WTC11 (cell line): ENCODE measurements around the gene SAMD10. TPM values are rescaled to one million over a fixed set of nuclear protein-coding genes. Genes with fewer than 3 reads are reported as not detected.

ENCODE experiments used
- ATAC-seq: fragments of 200-7000 bp; cut with Tn5 transposase; 2 replicates; pipeline ENCODE4 v1.10.0; 2021; ENCODE audit warnings: mild to moderate bottlenecking, moderate library complexity
- CTCF ChIA-PET: fragments of 300-600 bp; sonication (Branson Sonifier 250); formaldehyde crosslinking; loops from one replicate; lab custom pipeline; 2021; ENCODE audit warnings: antibody characterized with exemption; lab: Charles Lee
- POLR2A ChIA-PET: fragments of 350-600 bp; sonication (Branson Sonifier 250); formaldehyde crosslinking; loops from one replicate; lab custom pipeline; 2021; ENCODE audit warnings: antibody characterized with exemption; lab: Charles Lee
- DNase-seq: peaks from one replicate; pipeline ENCODE4 v3.0.0; 2021; ENCODE audit warnings: low spot score
- H3K27ac Mint-ChIP-seq: 2 replicates; pipeline ENCODE4 v1.8.0; 2021; ENCODE audit warnings: mixed read lengths
- H3K27me3 Mint-ChIP-seq: 2 replicates; pipeline ENCODE4 v1.8.0; 2021; ENCODE audit warnings: low read depth, mild to moderate bottlenecking, moderate library complexity, mixed read lengths
- H3K36me3 Mint-ChIP-seq: 2 replicates; pipeline ENCODE4 v1.8.0; 2021; ENCODE audit warnings: mixed read lengths
- H3K4me1 Mint-ChIP-seq: 2 replicates; pipeline ENCODE4 v1.8.0; 2022; ENCODE audit warnings: mixed read lengths
- H3K4me3 Mint-ChIP-seq: 2 replicates; pipeline ENCODE4 v1.8.0; 2021; ENCODE audit warnings: mild to moderate bottlenecking, moderate library complexity, mixed read lengths
- H3K9me3 Mint-ChIP-seq: 2 replicates; pipeline ENCODE4 v1.8.0; 2021; ENCODE audit warnings: mixed read lengths
- AFF4 ChIP-seq: sonication (generic); formaldehyde crosslinking; IDR thresholded peaks from 2 replicates; pipeline ENCODE4 v1.8.1; 2023; ENCODE audit warnings: mild to moderate bottlenecking, missing genetic modification reagents, borderline replicate concordance
- ATF2 ChIP-seq: sonication (generic); formaldehyde crosslinking; IDR thresholded peaks from 2 replicates; pipeline ENCODE4 v1.8.1; 2022; ENCODE audit warnings: low read depth, missing genetic modification reagents, borderline replicate concordance
- ATF3 ChIP-seq: sonication (generic); formaldehyde crosslinking; conservative IDR thresholded peaks from 2 replicates; pipeline ENCODE4 v1.8.1; 2022; ENCODE audit warnings: mild to moderate bottlenecking, missing genetic modification reagents
- ATF6 ChIP-seq: sonication (generic); formaldehyde crosslinking; IDR thresholded peaks from 2 replicates; pipeline ENCODE4 v1.8.1; 2023; ENCODE audit warnings: mild to moderate bottlenecking, missing genetic modification reagents
- CBFB ChIP-seq: sonication (generic); formaldehyde crosslinking; IDR thresholded peaks from 2 replicates; pipeline ENCODE4 v1.8.1; 2022; ENCODE audit warnings: mild to moderate bottlenecking, low read depth, missing genetic modification reagents
- E2F4 ChIP-seq: sonication (generic); formaldehyde crosslinking; IDR thresholded peaks from 2 replicates; pipeline ENCODE4 v1.8.1; 2022; ENCODE audit warnings: low read depth, mild to moderate bottlenecking, moderate library complexity, missing genetic modification reagents, borderline replicate concordance
- FOXP1 ChIP-seq: sonication (generic); formaldehyde crosslinking; IDR thresholded peaks from 2 replicates; pipeline ENCODE4 v1.8.0; 2022; ENCODE audit warnings: missing genetic modification reagents, mild to moderate bottlenecking, moderate library complexity, borderline replicate concordance
- FOXP4 ChIP-seq: sonication (generic); formaldehyde crosslinking; IDR thresholded peaks from 2 replicates; pipeline ENCODE4 v1.8.0; 2022; ENCODE audit warnings: mild to moderate bottlenecking, missing genetic modification reagents
- HMGA2 ChIP-seq: fragments of 250-450 bp; sonication (Bioruptor Pico); IDR thresholded peaks from 2 replicates; pipeline ENCODE4 v1.4.0; 2021; ENCODE audit warnings: mild to moderate bottlenecking, moderate library complexity
- NFE2L1 ChIP-seq: sonication (generic); formaldehyde crosslinking; IDR thresholded peaks from 2 replicates; pipeline ENCODE4 v1.8.1; 2023; ENCODE audit warnings: missing genetic modification reagents
- NR2C2 ChIP-seq: sonication (generic); formaldehyde crosslinking; IDR thresholded peaks from 2 replicates; pipeline ENCODE4 v1.8.0; 2022; ENCODE audit warnings: mild to moderate bottlenecking, missing genetic modification reagents
- NR3C1 ChIP-seq: sonication (generic); formaldehyde crosslinking; conservative IDR thresholded peaks from 2 replicates; pipeline ENCODE4 v1.8.1; 2023; ENCODE audit warnings: low read depth, mild to moderate bottlenecking, missing genetic modification reagents
- RORB ChIP-seq: fragments of 250-450 bp; sonication (Bioruptor Pico); IDR thresholded peaks from 2 replicates; pipeline ENCODE4 v1.9.0; 2021; ENCODE audit warnings: mild to moderate bottlenecking
- TEAD4 ChIP-seq: sonication (generic); formaldehyde crosslinking; IDR thresholded peaks from 2 replicates; pipeline ENCODE4 v1.8.0; 2022; ENCODE audit warnings: mild to moderate bottlenecking, missing genetic modification reagents
- USF2 ChIP-seq: sonication (generic); formaldehyde crosslinking; IDR thresholded peaks from 2 replicates; pipeline ENCODE4 v1.8.1; 2023; ENCODE audit warnings: mild to moderate bottlenecking, missing genetic modification reagents, moderate library complexity
- ZNF281 ChIP-seq: sonication (generic); formaldehyde crosslinking; IDR thresholded peaks from 2 replicates; pipeline ENCODE4 v1.8.0; 2023; ENCODE audit warnings: mild to moderate bottlenecking, missing genetic modification reagents
- total RNA-seq: library from RNA; stranded (reverse); gene quantifications from 3 replicates; pipeline ENCODE4 v1.2.3, GENCODE V29; 2021

The SAMD10 gene
- total RNA-seq, 1 experiment from 2014 or later: 6.2 TPM

GRCh38 chr20:63953764-63954429 is 25.5 kb downstream of the SAMD10 start:
- Mint-ChIP-seq H3K27me3 (no peaks in the 10 kb centered on the region), H3K4me1 (peaks cover 27% of the 10 kb centered on the region), H3K4me3 (peak overlapping the region; percentile 79), H3K36me3 (no peaks in the 10 kb centered on the region; the same call in 1 of the 2 replicates), H3K9me3 (no peaks in the 10 kb centered on the region), H3K27ac (peak overlapping the region; percentile 86)
- TF ChIP-seq TEAD4 (CRISPR knock-in tag) (no peak), FOXP1 (CRISPR knock-in tag) (no peak), CBFB (CRISPR knock-in tag) (no peak), RORB (CRISPR knock-in tag) (no peak), ATF3 (no peak), E2F4 (CRISPR knock-in tag) (no peak)
- DNase-seq (no peak), ATAC-seq (no peak)
- POLR2A ChIA-PET: interaction anchor here (0.5 to 0.6 kb wide), 2 partner anchors 105 to 227 kb away, joined by 3 read pairs; no protein-coding TSS in a partner anchor
- CTCF ChIA-PET: interaction anchor here (1.5 to 3.3 kb wide), 3 partner anchors 20 to 111 kb away, joined by 3 to 14 read pairs (median 6); no protein-coding TSS in a partner anchor

GRCh38 chr20:63952769-63953168 is 26.7 kb downstream of the SAMD10 start:
- ChIA-PET CTCF (interaction anchor here (2.0 to 3.3 kb wide), 2 partner anchors 21 to 28 kb away, joined by 6 to 14 read pairs; no protein-coding TSS in a partner anchor), POLR2A (no interaction called here)
- ATAC-seq (no peak), DNase-seq (no peak)
- Mint-ChIP-seq H3K27ac (no peak overlapping the region), H3K36me3 (peaks cover 3% of the 10 kb centered on the region), H3K4me3 (no peak overlapping the region), H3K9me3 (0 out of 2 replicates have a peak, but pooled peaks cover 3% of the 10 kb centered on the region), H3K4me1 (peaks cover 26% of the 10 kb centered on the region), H3K27me3 (no peaks in the 10 kb centered on the region)
- TF ChIP-seq NR2C2 (no peak), HMGA2 (CRISPR knock-in tag) (no peak), ATF6 (no peak), FOXP4 (CRISPR knock-in tag) (no peak), RORB (CRISPR knock-in tag) (no peak), USF2 (CRISPR knock-in tag) (no peak), NFE2L1 (CRISPR knock-in tag) (no peak), TEAD4 (CRISPR knock-in tag) (no peak), E2F4 (CRISPR knock-in tag) (no peak), ATF2 (CRISPR knock-in tag) (no peak), AFF4 (no peak), ZNF281 (CRISPR knock-in tag) (no peak), NR3C1 (CRISPR knock-in tag) (no peak)
